Limb (tissue), 2 donors: ENCODE measurements around the gene CABP1.

Experiments
- DNase-seq, 2 donors: peaks; one replicate each; pipeline ENCODE4 v3.0.0-alpha.2; 2016; ENCODE audit errors: extremely low spot score in 2 of 2

The CABP1 gene

GRCh38 chr12:120692524-120693033 lies 52.2 kb downstream of the CABP1 start:
- DNase-seq, result no peak

GRCh38 chr12:120693848-120694247 lies 53.4 kb downstream of the CABP1 start:
- DNase-seq, result no peak

GRCh38 chr12:120696626-120697025 lies 56.2 kb downstream of the CABP1 start:
- no peak for DNase-seq

- DNase-seq, result no peak
Observed at GRCh38 chr12:120697344-120697743, 56.9 kb downstream of the CABP1 start.

GRCh38 chr12:120698665-120699064 lies 58.2 kb downstream of the CABP1 start:
- no peak for DNase-seq

- DNase-seq, result no peak
Observed at GRCh38 chr12:120699553-120699952, 59.1 kb downstream of the CABP1 start.

GRCh38 chr12:120700886-120701285 lies 60.5 kb downstream of the CABP1 start:
- no peak for DNase-seq

GRCh38 chr12:120702637-120703036 lies 62.2 kb downstream of the CABP1 start:
- DNase-seq, result no peak

GRCh38 chr12:120703311-120703942 lies 63.0 kb downstream of the CABP1 start:
- no peak for DNase-seq

GRCh38 chr12:120705618-120706017 lies 65.2 kb downstream of the CABP1 start:
- DNase-seq, result no peak

- no peak for DNase-seq
Observed at GRCh38 chr12:120706029-120706428, 65.6 kb downstream of the CABP1 start.

GRCh38 chr12:120708651-120709050 lies 68.2 kb downstream of the CABP1 start:
- no peak for DNase-seq

GRCh38 chr12:120710031-120710804 lies 69.8 kb downstream of the CABP1 start, which contains the start of gene UNC119B:
TSS of gene UNC119B (plus strand) at chr12:120710458. CDS start at chr12:120710475, 17 bp downstream.
- peak; percentile 60 to 88 for DNase-seq

GRCh38 chr12:120710805-120711296 lies 70.4 kb downstream of the CABP1 start:
- DNase-seq, result peak in 1 of 2 donors; percentile 50

- DNase-seq, result no peak
Observed at GRCh38 chr12:120711411-120711810, 71.0 kb downstream of the CABP1 start.

- no peak for DNase-seq
Observed at GRCh38 chr12:120712610-120713009, 72.2 kb downstream of the CABP1 start.

- peak; percentile 70 to 88 for DNase-seq
Observed at GRCh38 chr12:120713861-120714482, 73.5 kb downstream of the CABP1 start.
